ENCODE results near the gene SLC9A9.

The SLC9A9 gene

GRCh38 chr3:143753006-143753405, 95.3 kb downstream of the SLC9A9 start:
- no peaks in the 10 kb centered on the region for H3K27me3 ChIP-seq (replicated peaks; ENCODE audit: control insufficient read depth, insufficient read depth, low read length, poor library complexity, severe bottlenecking)
- no peak overlapping the region for H3K4me3 ChIP-seq (ENCODE audit: insufficient read depth, low read depth, low read length, poor library complexity, severe bottlenecking)
- DNase-seq, result no peak
- H3K4me1 ChIP-seq (ENCODE audit: control insufficient read depth, insufficient read depth, low read length, poor library complexity, severe bottlenecking), result peaks cover 15% of the 10 kb centered on the region
- H3K9me3 ChIP-seq (ENCODE audit: control insufficient read depth, low read length), result no peaks in the 10 kb centered on the region
- no peaks in the 10 kb centered on the region for H3K36me3 ChIP-seq (ENCODE audit: control insufficient read depth, insufficient read depth, low read length)
- no peak overlapping the region for H3K27ac ChIP-seq (ENCODE audit: insufficient read depth, low read length, poor library complexity, severe bottlenecking)

GRCh38 chr3:143751643-143752178, 96.6 kb downstream of the SLC9A9 start:
- no peak for DNase-seq
- Histone ChIP-seq H3K36me3 (ENCODE audit: control insufficient read depth, insufficient read depth, low read length) (no peaks in the 10 kb centered on the region), H3K9me3 (ENCODE audit: control insufficient read depth, low read length) (no peaks in the 10 kb centered on the region), H3K27me3 (replicated peaks; ENCODE audit: control insufficient read depth, insufficient read depth, low read length, poor library complexity, severe bottlenecking) (no peaks in the 10 kb centered on the region), H3K27ac (ENCODE audit: insufficient read depth, low read length, poor library complexity, severe bottlenecking) (peak overlapping the region; percentile 40), H3K4me1 (ENCODE audit: control insufficient read depth, insufficient read depth, low read length, poor library complexity, severe bottlenecking) (peaks cover 15% of the 10 kb centered on the region), H3K4me3 (ENCODE audit: insufficient read depth, low read depth, low read length, poor library complexity, severe bottlenecking) (peak overlapping the region; percentile 2)

GRCh38 chr3:143750841-143751240, 97.4 kb downstream of the SLC9A9 start:
- H3K27me3 ChIP-seq (replicated peaks; ENCODE audit: control insufficient read depth, insufficient read depth, low read length, poor library complexity, severe bottlenecking), result no peaks in the 10 kb centered on the region
- H3K9me3 ChIP-seq (ENCODE audit: control insufficient read depth, low read length), result no peaks in the 10 kb centered on the region
- H3K4me1 ChIP-seq (ENCODE audit: control insufficient read depth, insufficient read depth, low read length, poor library complexity, severe bottlenecking), result peaks cover 15% of the 10 kb centered on the region
- H3K4me3 ChIP-seq (ENCODE audit: insufficient read depth, low read depth, low read length, poor library complexity, severe bottlenecking), result no peak overlapping the region
- H3K27ac ChIP-seq (ENCODE audit: insufficient read depth, low read length, poor library complexity, severe bottlenecking), result no peak overlapping the region
- no peaks in the 10 kb centered on the region for H3K36me3 ChIP-seq (ENCODE audit: control insufficient read depth, insufficient read depth, low read length)
- no peak for DNase-seq

- Histone ChIP-seq H3K27ac (ENCODE audit: insufficient read depth, low read length, poor library complexity, severe bottlenecking) (no peak overlapping the region), H3K9me3 (ENCODE audit: control insufficient read depth, low read length) (no peaks in the 10 kb centered on the region), H3K27me3 (replicated peaks; ENCODE audit: control insufficient read depth, insufficient read depth, low read length, poor library complexity, severe bottlenecking) (no peaks in the 10 kb centered on the region), H3K4me3 (ENCODE audit: insufficient read depth, low read depth, low read length, poor library complexity, severe bottlenecking) (no peak overlapping the region), H3K36me3 (ENCODE audit: control insufficient read depth, insufficient read depth, low read length) (no peaks in the 10 kb centered on the region), H3K4me1 (ENCODE audit: control insufficient read depth, insufficient read depth, low read length, poor library complexity, severe bottlenecking) (peaks cover 15% of the 10 kb centered on the region)
- DNase-seq, result no peak
Measured at GRCh38 chr3:143749926-143750325, 98.3 kb downstream of the SLC9A9 start.

GRCh38 chr3:143737065-143737464, 111.2 kb downstream of the SLC9A9 start:
- no peaks in the 10 kb centered on the region for H3K4me1 ChIP-seq (ENCODE audit: control insufficient read depth, insufficient read depth, low read length, poor library complexity, severe bottlenecking)
- no peak overlapping the region for H3K4me3 ChIP-seq (ENCODE audit: insufficient read depth, low read depth, low read length, poor library complexity, severe bottlenecking)
- no peaks in the 10 kb centered on the region for H3K9me3 ChIP-seq (ENCODE audit: control insufficient read depth, low read length)
- H3K36me3 ChIP-seq (ENCODE audit: control insufficient read depth, insufficient read depth, low read length), result no peaks in the 10 kb centered on the region
- H3K27ac ChIP-seq (ENCODE audit: insufficient read depth, low read length, poor library complexity, severe bottlenecking), result no peak overlapping the region
- H3K27me3 ChIP-seq (replicated peaks; ENCODE audit: control insufficient read depth, insufficient read depth, low read length, poor library complexity, severe bottlenecking), result no peaks in the 10 kb centered on the region
- DNase-seq, result no peak

GRCh38 chr3:143736205-143736997, 111.9 kb downstream of the SLC9A9 start:
- H3K4me3 ChIP-seq (ENCODE audit: insufficient read depth, low read depth, low read length, poor library complexity, severe bottlenecking), result no peak overlapping the region

GRCh38 chr3:143731776-143732175, 116.5 kb downstream of the SLC9A9 start:
- Histone ChIP-seq H3K4me3 (ENCODE audit: insufficient read depth, low read depth, low read length, poor library complexity, severe bottlenecking) (no peak overlapping the region), H3K4me1 (ENCODE audit: control insufficient read depth, insufficient read depth, low read length, poor library complexity, severe bottlenecking) (no peaks in the 10 kb centered on the region), H3K9me3 (ENCODE audit: control insufficient read depth, low read length) (no peaks in the 10 kb centered on the region), H3K36me3 (ENCODE audit: control insufficient read depth, insufficient read depth, low read length) (no peaks in the 10 kb centered on the region), H3K27me3 (replicated peaks; ENCODE audit: control insufficient read depth, insufficient read depth, low read length, poor library complexity, severe bottlenecking) (no peaks in the 10 kb centered on the region), H3K27ac (ENCODE audit: insufficient read depth, low read length, poor library complexity, severe bottlenecking) (no peak overlapping the region)
- no peak for DNase-seq

More at GRCh38 chr3:143736205-143736997, 111.9 kb downstream of the SLC9A9 start:
- H3K9me3 ChIP-seq (ENCODE audit: control insufficient read depth, low read length), result no peaks in the 10 kb centered on the region
- no peak overlapping the region for H3K27ac ChIP-seq (ENCODE audit: insufficient read depth, low read length, poor library complexity, severe bottlenecking)
- no peaks in the 10 kb centered on the region for H3K36me3 ChIP-seq (ENCODE audit: control insufficient read depth, insufficient read depth, low read length)
- no peaks in the 10 kb centered on the region for H3K4me1 ChIP-seq (ENCODE audit: control insufficient read depth, insufficient read depth, low read length, poor library complexity, severe bottlenecking)
- no peak for DNase-seq
- H3K27me3 ChIP-seq (replicated peaks; ENCODE audit: control insufficient read depth, insufficient read depth, low read length, poor library complexity, severe bottlenecking), result no peaks in the 10 kb centered on the region

GRCh38 chr3:143731320-143731719, 116.9 kb downstream of the SLC9A9 start:
- H3K36me3 ChIP-seq (ENCODE audit: control insufficient read depth, insufficient read depth, low read length), result no peaks in the 10 kb centered on the region
- no peak overlapping the region for H3K4me3 ChIP-seq (ENCODE audit: insufficient read depth, low read depth, low read length, poor library complexity, severe bottlenecking)
- no peak for DNase-seq
- no peaks in the 10 kb centered on the region for H3K9me3 ChIP-seq (ENCODE audit: control insufficient read depth, low read length)
- H3K4me1 ChIP-seq (ENCODE audit: control insufficient read depth, insufficient read depth, low read length, poor library complexity, severe bottlenecking), result no peaks in the 10 kb centered on the region
- H3K27me3 ChIP-seq (replicated peaks; ENCODE audit: control insufficient read depth, insufficient read depth, low read length, poor library complexity, severe bottlenecking), result no peaks in the 10 kb centered on the region
- H3K27ac ChIP-seq (ENCODE audit: insufficient read depth, low read length, poor library complexity, severe bottlenecking), result no peak overlapping the region

GRCh38 chr3:143727391-143727790, 120.9 kb downstream of the SLC9A9 start:
- DNase-seq, result no peak
- Histone ChIP-seq H3K4me1 (ENCODE audit: control insufficient read depth, insufficient read depth, low read length, poor library complexity, severe bottlenecking) (no peaks in the 10 kb centered on the region), H3K4me3 (ENCODE audit: insufficient read depth, low read depth, low read length, poor library complexity, severe bottlenecking) (no peak overlapping the region), H3K27me3 (replicated peaks; ENCODE audit: control insufficient read depth, insufficient read depth, low read length, poor library complexity, severe bottlenecking) (no peaks in the 10 kb centered on the region), H3K36me3 (ENCODE audit: control insufficient read depth, insufficient read depth, low read length) (no peaks in the 10 kb centered on the region), H3K9me3 (ENCODE audit: control insufficient read depth, low read length) (no peaks in the 10 kb centered on the region), H3K27ac (ENCODE audit: insufficient read depth, low read length, poor library complexity, severe bottlenecking) (no peak overlapping the region)

- H3K9me3 ChIP-seq (ENCODE audit: control insufficient read depth, low read length), result no peaks in the 10 kb centered on the region
- no peaks in the 10 kb centered on the region for H3K4me1 ChIP-seq (ENCODE audit: control insufficient read depth, insufficient read depth, low read length, poor library complexity, severe bottlenecking)
- no peak overlapping the region for H3K4me3 ChIP-seq (ENCODE audit: insufficient read depth, low read depth, low read length, poor library complexity, severe bottlenecking)
- no peak for DNase-seq
- H3K27ac ChIP-seq (ENCODE audit: insufficient read depth, low read length, poor library complexity, severe bottlenecking), result no peak overlapping the region
- no peaks in the 10 kb centered on the region for H3K36me3 ChIP-seq (ENCODE audit: control insufficient read depth, insufficient read depth, low read length)
- H3K27me3 ChIP-seq (replicated peaks; ENCODE audit: control insufficient read depth, insufficient read depth, low read length, poor library complexity, severe bottlenecking), result no peaks in the 10 kb centered on the region
Measured at GRCh38 chr3:143726727-143727126, 121.5 kb downstream of the SLC9A9 start.

All from effector memory CD4-positive, alpha-beta T cell (primary cell).